NCI-H1417 (cell line): ENCODE data around the gene NDST1.
"Not testable (repeated sequence)": the region's sequence is repeated elsewhere in the genome, so short reads cannot be mapped to it uniquely, and the experiment has no call there.

Experiments used
- DNase-seq, 3 experiments: peaks; one replicate each; lab custom pipeline; 2025; lab: John Stamatoyannopoulos, UW

NDST1 gene

GRCh38 chr5:150508277-150508640 lies 328 bp downstream of the NDST1 start:
- no peak for DNase-seq

- DNase-seq = no peak
Measured at GRCh38 chr5:150508828-150509227, 897 bp downstream of the NDST1 start.

GRCh38 chr5:150509992-150510391 lies 2.1 kb downstream of the NDST1 start:
- DNase-seq = no peak

GRCh38 chr5:150510460-150511263 lies 2.7 kb downstream of the NDST1 start:
- no peak for DNase-seq

GRCh38 chr5:150511578-150512367 lies 3.8 kb downstream of the NDST1 start:
- peak in 1 of 3 experiments; percentile 5 for DNase-seq

GRCh38 chr5:150512368-150512747 lies 4.4 kb downstream of the NDST1 start:
- DNase-seq = no peak

GRCh38 chr5:150513375-150514309 lies 5.7 kb downstream of the NDST1 start:
- peak in 2 of 3 experiments; percentile 45 to 76 for DNase-seq

GRCh38 chr5:150514708-150515211 lies 6.8 kb downstream of the NDST1 start:
- DNase-seq = peak in 1 of 3 experiments; percentile 13

GRCh38 chr5:150515446-150515845 lies 7.5 kb downstream of the NDST1 start:
- DNase-seq = no peak

GRCh38 chr5:150516011-150516410 lies 8.1 kb downstream of the NDST1 start:
- peak in 1 of 3 experiments; percentile 8 for DNase-seq

- DNase-seq = peak; percentile 13 to 84 (median 61)
Measured at GRCh38 chr5:150517272-150518152, 9.6 kb downstream of the NDST1 start.

- not testable (repeated sequence) for DNase-seq
Measured at GRCh38 chr5:150518712-150519559, 11.0 kb downstream of the NDST1 start.

GRCh38 chr5:150519560-150519945 lies 11.6 kb downstream of the NDST1 start:
- no peak for DNase-seq

GRCh38 chr5:150519978-150520377 lies 12.0 kb downstream of the NDST1 start:
- DNase-seq = peak in 1 of 3 experiments; percentile 12

GRCh38 chr5:150520747-150521521 lies 13.0 kb downstream of the NDST1 start:
- no peak for DNase-seq

- DNase-seq = no peak
Measured at GRCh38 chr5:150521522-150521817, 13.5 kb downstream of the NDST1 start.

GRCh38 chr5:150521939-150522503 lies 14.1 kb downstream of the NDST1 start:
- no peak for DNase-seq

- peak; percentile 27 to 86 (median 62) for DNase-seq
Measured at GRCh38 chr5:150522504-150523414, 14.8 kb downstream of the NDST1 start.
